Spleen (tissue), 7 donors: ENCODE measurements around the gene TMEM131.

ENCODE experiments used
- POLR2A ChIP-seq, 3 donors: fragments of 450-650 bp; IDR thresholded peaks; one replicate each; pipeline ENCODE4 v1.5.1; 2017; ENCODE audit warnings: antibody characterized with exemption in 3 of 3, mild to moderate bottlenecking in 1 of 3
- TF ChIP-seq, protein P1 (sequence below), 11 experiments: fragments of 200-600 bp in 7 of 11; fragments of 450-650 bp in 4 of 11; sonication (generic) in 4 of 11; IDR thresholded peaks in 8 of 11; conservative IDR thresholded peaks in 3 of 11; 1 replicate in 7 of 11; 2 replicates in 4 of 11; pipeline versions ENCODE4 v1.4.0 to v1.8.0; 2016 to 2021; ENCODE audit warnings: antibody characterized with exemption in 11 of 11, inconsistent platforms in 4 of 11, mild to moderate bottlenecking in 1 of 11
- donor health status: DM: no; HTN: no; CAD: no; lungs with moderate emphysema.
- donor health status: DM: no; HTN: no; CAD: no.
- donor health status: DM: no; HTN: no; CAD: no.

DNA sequence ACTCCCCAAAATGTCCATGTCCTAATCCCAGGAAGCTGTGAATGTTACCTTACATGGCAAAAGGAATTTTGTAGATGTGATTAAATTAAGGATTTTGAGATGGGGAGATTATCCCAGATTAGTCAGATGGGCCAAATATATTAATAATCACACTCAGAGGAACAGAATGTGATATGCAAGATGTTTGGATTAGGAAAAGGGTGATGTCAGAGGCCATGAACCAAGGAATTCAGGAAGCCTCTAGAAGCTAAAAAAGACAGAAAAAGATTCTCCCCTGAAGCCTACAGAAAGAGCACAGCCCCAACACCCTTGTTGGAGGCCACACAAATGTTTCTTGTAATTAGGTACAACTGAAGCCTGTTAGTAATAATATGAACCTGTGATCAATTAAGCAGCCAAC lies 13.1 kb downstream of the TMEM131 start:
- TF ChIP-seq, protein P1, sequence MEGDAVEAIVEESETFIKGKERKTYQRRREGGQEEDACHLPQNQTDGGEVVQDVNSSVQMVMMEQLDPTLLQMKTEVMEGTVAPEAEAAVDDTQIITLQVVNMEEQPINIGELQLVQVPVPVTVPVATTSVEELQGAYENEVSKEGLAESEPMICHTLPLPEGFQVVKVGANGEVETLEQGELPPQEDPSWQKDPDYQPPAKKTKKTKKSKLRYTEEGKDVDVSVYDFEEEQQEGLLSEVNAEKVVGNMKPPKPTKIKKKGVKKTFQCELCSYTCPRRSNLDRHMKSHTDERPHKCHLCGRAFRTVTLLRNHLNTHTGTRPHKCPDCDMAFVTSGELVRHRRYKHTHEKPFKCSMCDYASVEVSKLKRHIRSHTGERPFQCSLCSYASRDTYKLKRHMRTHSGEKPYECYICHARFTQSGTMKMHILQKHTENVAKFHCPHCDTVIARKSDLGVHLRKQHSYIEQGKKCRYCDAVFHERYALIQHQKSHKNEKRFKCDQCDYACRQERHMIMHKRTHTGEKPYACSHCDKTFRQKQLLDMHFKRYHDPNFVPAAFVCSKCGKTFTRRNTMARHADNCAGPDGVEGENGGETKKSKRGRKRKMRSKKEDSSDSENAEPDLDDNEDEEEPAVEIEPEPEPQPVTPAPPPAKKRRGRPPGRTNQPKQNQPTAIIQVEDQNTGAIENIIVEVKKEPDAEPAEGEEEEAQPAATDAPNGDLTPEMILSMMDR (IDR thresholded peaks at IDR 0.05 in 8 of 11, conservative IDR thresholded peaks at IDR 0.05 in 3 of 11), result no peak
- no peak for TF ChIP-seq POLR2A (IDR thresholded peaks at IDR 0.05)
